ENCODE measurements around the gene SMIM7.
"Not testable (repeated sequence)": the region's sequence is repeated elsewhere in the genome, so short reads cannot be mapped to it uniquely, and the experiment has no call there.

Gene SMIM7

DNA sequence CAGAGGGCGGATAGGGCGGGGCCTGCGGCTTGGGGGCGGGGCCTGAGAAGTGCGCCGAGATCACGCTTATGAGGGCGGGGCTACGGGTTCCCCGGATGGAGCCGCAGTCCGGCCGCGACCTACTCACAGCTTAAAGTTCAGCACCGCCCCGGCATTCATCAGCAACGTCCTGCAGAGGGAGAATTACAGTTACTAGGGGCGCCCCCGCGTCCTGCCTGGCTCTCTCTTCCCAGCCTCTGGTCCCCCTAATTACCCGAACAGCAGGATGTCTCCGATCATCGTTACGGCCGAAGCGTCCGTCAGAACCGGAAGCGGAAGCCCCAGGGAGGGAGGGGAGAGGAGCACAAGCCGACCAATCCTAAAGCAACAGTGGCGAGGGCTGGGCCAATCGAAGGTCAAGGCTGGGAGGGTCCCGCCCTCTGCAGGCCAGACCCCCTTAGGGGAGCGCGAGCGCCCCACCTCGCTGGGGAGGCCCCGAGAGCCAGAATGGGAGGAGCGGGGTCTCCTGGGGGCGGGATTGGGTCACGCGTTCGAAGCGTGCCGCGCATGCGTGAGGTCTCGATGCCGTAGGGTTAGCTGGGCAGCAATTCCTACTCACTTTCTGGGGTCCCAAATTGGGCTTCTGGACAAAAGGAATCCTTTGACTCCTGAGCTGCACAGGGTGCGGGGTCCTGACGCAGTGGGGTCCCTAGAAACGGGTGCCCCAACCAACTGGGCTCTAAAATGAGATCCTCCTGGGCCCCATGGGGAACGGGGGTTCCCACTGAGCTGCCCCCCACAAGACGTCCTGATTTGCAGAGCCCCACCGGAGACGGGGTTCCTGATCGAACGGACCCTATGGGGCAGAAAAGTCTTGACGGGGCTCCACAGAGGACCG, at the start of gene SMIM7:
Gene SMIM7 (minus strand): TSS at position 313 of the 877 bp plus-strand sequence. CDS start 34 bp downstream, at position 279.
- DNase-seq, result peak; percentile 99

- DNase-seq, result no peak
Measured at GRCh38 chr19:16703677-16704076, 43.7 kb upstream of the SMIM7 start.

DNA sequence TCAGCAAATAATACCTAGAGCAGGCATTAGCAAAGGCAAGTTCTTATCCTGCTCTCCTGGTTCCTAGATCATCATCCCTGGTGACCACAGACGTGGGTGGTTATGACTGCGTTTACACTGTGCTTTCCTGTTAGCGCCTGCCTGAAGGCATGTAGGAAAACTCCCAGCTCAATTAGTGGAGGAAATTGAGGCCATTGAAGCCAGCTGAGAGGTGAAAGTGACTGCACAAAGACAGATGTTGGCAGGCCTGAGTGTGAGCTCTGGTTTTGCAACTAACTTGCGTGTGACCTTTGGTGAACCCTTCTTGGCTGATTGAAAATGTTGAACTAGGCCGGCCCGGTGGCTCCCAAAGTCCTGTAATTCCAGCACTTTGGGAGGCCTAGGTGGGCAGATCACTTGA, 42.2 kb upstream of the SMIM7 start:
- DNase-seq, result no peak

DNA sequence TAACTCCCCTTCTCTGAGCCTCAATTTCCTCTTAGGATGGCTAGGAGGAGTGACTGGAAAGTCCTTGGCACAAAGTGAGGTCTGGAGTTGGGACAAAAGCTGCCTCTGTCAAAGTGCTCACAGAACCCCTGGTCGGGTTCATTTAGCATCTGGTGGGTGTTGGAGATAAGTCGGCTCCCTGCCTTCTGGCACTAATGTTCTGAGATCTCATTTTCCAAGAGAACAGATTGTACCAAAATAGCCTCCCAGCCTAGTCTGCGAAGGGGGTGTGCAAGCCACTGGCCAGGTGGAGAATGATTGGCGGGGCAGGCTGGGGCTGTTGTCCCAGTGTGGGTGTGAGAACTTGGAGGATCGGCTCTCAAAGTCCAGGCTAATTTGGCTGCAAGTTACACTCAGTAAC, 39.0 kb upstream of the SMIM7 start:
- DNase-seq, result no peak

- no peak for DNase-seq
Measured at GRCh38 chr19:16688084-16688483, 28.1 kb upstream of the SMIM7 start.

- DNase-seq, result no peak
Measured at GRCh38 chr19:16684216-16684615, 24.3 kb upstream of the SMIM7 start.

DNA sequence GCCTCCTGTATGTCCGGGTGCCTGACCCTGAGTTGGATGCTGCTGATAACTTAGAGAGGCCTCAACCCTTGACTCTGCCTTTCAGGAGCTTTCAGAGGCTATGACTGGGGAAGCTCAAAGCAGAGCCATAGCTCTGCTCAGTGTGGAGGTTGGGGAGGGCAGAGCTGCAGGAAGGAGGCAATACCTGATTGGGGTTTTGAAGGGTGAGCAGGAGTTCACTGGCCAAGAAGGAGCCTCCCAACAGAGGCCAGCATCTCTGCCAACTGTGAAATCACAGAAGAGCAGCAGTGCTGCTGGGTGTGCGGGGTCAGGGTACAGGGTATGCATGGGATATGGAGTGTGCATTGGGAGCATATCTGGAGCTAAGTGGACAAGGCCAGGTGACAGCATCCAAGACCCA, 22.6 kb upstream of the SMIM7 start:
- no peak for DNase-seq

DNA sequence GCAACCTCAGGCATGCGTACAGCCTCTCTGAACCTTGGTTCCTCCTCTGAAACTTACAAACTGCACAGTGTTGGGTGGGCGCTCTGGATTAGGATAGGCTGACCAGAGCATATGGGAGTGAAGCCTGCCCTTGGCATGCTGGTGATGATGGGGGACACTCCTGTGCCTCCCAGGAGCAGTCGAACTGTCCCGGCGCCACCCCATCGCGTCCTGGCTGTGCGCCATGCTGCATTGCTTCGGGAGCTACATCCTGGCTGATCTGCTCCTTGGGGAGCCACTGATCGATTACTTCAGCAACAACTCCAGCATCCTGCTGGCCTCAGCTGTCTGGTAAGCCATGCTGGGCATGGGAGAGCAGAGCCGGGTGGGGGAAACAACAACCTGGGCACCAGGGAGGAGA, 19.9 kb upstream of the SMIM7 start:
- no peak for DNase-seq

- no peak for DNase-seq
Measured at GRCh38 chr19:16678498-16678897, 18.6 kb upstream of the SMIM7 start.

- DNase-seq, result no peak
Measured at GRCh38 chr19:16677055-16677454, 17.1 kb upstream of the SMIM7 start.

- no peak for DNase-seq
Measured at GRCh38 chr19:16676101-16676798, 16.3 kb upstream of the SMIM7 start.

- not testable (repeated sequence) for DNase-seq
Measured at GRCh38 chr19:16673839-16674238, 13.9 kb upstream of the SMIM7 start.

GRCh38 chr19:16673231-16673630, 13.3 kb upstream of the SMIM7 start:
- peak; percentile 16 for DNase-seq

- DNase-seq, result no peak
Measured at GRCh38 chr19:16671652-16672274, 11.8 kb upstream of the SMIM7 start.

GRCh38 chr19:16670291-16670690, 10.3 kb upstream of the SMIM7 start:
- DNase-seq, result no peak

DNA sequence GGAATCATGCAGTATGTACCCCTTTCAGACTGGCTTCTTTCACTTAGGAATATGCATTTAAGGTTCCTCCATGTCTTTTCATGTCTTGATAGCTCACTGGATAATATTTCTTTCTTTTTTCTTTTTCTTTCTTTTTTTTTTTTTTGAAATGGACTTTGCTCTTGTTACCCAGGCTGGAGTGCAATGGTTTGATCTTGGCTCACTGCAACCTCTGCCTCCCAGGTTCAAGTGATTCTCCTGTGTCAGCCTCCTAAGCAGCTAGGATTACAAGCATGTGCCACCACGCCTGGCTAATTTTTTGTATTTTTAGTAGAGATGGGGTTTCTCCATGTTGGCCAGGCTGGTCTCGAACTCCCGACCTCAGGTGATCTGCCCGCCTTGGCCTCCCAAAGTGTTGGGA, 8.8 kb upstream of the SMIM7 start:
- DNase-seq, result not testable (repeated sequence)

GRCh38 chr19:16668176-16668575, 8.2 kb upstream of the SMIM7 start:
- no peak for DNase-seq

GRCh38 chr19:16661480-16662034, 1.6 kb upstream of the SMIM7 start:
- no peak for DNase-seq

- no peak for DNase-seq
Measured at GRCh38 chr19:16660763-16661479, 977 bp upstream of the SMIM7 start, which contains the start of gene TMEM38A. TSS of gene TMEM38A (plus strand) at chr19:16661139. CDS start at chr19:16661218, 79 bp downstream.

DNA sequence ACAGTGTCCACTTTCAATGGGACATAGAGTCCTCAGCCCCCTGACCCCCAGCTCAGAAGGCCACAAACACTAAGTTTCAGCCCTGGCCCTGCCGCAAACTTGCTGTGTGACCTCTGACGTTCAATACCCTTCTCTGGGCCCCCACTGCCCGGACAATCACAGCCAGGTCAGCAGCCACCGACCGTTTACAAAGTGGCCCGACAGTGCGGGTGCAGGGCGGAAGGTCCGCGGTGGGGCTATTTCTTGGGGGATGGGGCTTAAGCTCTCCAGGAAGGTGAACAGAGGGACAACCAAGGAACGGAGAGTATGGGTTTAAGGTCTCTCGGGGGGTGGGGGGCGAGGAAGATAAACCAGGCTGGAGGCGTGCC, 496 bp downstream of the SMIM7 start:
- DNase-seq, result no peak

- DNase-seq, result no peak
Measured at GRCh38 chr19:16657384-16657783, 2.6 kb downstream of the SMIM7 start.

DNA sequence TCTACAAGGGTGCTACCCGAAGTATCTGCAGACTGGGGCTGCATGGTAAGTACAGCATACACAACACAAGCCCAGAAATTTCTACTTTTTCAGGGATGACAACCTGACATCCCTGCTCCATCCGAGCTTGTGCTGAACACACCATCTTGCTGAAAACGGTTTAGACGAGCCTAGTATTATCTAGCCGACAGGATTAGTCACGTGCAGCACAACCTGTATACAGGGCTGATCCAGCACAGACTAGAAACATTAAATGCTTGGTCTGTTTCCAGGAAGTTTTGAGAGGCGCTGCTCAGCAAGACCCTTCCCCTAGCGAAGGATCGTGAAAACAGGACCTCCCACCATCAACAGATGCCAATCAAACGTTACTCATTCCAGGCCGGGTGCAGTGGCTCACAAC, 4.2 kb downstream of the SMIM7 start:
- no peak for DNase-seq

- DNase-seq, result no peak
Measured at GRCh38 chr19:16654627-16655026, 5.3 kb downstream of the SMIM7 start.
